NCI-H82 treated with DMSO at 0.1 percent for 48 hours (cell line): Measurements from ENCODE around the gene L3MBTL4.

Experiments used
- DNase-seq: peaks from one replicate; lab custom pipeline; 2025; ENCODE audit not compliant: unreplicated experiment; lab: John Stamatoyannopoulos, UW

L3MBTL4 gene

DNA sequence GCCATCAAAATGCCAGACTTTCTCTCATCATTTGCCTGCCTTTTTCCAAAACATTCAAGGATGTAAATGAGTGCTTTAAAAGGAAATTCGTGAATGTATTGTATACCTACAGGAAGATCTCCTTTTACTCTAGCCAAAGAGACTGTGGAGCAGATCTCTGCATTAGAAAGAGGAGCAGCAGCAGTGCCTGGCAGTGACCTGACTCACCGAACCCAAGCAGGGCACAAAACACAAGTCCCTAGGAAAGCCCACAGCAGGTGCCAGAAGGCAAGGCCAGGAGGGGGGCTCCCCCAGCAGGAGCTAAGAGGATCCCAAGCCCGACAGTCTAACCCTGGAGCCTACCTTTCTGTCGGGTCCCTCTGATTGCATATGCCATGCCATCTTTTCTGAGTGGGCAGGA lies 47.9 kb downstream of the L3MBTL4 start:
- DNase-seq: no peak

DNA sequence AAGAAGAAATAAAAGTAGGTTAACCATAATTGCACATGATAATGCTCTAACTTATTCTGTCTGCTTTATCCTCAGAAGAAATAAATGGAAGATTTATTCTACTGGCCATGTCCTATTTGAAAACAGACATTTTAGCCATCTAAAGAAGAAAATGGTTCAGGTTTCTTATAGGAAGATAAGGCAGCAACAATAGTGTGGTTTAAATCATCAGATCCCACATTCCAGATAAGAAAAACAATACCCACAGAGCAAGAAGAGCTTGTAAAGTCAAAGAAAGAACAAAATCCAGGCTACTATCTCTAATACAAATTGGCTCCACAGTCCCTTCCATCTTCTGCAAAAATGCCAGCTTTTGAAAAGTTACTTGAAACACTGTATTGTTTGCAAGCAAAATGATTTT lies 49.3 kb downstream of the L3MBTL4 start:
- DNase-seq: no peak

DNA sequence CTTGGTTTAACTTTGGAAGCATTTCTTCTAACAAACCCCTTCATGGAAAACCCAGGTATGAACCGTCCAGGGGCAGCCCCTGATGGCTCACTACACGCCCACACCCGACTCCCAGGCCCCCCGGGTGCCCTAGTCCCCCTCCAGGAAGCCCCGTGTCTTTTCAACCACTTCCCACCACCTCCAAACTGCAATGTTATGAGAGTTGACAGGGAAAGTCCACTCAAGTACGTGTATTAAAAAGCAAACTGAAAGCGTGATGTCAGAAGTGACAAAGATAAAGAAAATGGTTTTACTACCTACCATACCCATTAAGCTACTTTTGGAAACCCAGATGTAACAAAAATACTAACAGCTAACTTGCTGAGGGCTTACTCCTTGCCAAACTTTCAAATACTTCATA lies 51.5 kb downstream of the L3MBTL4 start:
- no peak for DNase-seq

DNA sequence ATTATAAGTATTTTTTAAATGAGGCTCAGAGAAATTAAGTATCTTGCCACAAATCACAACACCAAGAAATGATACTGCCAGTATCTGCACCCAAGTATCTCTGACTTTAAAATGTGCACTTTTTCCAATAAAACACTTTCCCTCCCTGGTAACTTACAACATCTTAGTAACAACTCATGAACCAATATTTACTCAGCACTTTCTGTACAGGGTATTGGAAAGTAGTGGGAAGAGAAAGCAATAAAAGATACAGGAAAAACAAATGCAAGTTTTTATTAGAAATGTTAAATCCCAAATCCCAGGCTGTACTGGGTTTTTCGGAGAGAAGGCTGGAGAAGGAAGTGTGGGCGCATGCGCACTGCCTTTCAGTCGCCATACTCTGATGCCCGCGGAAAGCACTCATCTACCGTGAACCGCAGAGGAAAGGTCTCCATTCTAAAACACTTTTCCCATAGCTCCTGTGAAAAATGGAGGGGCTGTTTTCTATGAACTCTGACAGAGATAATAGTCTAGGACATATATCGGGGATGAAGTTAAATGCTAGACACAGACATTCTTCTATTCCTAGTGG lies 52.1 kb downstream of the L3MBTL4 start:
- DNase-seq: no peak

DNA sequence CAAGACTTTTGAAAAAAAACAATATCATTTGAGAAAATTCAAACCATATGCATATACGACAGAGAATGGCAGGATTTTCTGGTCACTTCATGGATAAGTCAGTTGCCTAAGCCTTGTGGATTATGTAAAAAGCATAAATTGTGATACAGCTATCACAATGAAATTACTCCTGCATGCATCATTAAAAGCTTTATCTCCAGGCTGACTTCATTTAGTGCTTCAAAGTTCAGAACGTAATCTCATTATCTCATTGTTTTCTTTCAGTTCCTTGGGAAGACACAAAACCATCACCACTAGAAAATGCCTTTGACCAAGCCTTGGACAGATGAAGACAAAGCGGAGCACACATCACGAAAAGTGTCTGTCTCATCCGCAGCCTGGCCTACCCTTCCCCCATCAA lies 57.0 kb downstream of the L3MBTL4 start:
- DNase-seq: no peak

DNA sequence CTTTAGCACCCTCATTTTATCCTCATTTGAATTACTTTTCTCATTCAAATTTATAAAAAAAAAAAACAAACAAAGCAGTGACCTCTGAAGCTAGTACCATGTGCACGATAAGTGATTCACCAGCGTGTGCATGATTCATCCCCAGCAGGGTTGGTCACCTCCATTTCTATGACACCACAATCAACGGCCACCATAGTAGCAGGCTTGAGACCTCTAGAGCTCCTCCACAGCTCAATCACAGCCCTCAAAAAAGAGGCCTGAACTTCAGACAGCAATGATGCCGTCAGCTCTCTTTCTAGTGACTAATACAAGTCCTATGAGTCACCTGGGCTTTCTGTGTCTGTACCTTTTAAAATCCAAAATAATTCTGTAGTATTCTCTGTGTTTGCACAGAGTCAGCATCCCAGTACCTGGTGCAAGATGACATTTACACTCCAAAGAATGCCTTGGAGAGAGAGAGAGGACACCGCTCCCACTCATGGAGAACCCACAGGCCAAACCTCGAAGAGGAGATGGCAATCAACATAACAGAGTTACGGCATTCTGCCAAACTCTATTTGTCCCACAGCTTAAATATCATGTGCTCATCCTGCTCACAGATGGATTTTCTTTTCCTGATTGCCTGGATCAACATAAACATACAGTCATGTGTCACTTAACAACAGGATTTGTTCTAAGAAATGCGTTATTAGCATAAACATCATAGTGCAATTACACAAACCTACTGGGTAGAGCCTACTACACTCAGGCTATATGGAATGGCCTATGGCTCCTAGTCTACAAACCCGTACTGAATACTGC lies 58.7 kb downstream of the L3MBTL4 start:
- DNase-seq: no peak

DNA sequence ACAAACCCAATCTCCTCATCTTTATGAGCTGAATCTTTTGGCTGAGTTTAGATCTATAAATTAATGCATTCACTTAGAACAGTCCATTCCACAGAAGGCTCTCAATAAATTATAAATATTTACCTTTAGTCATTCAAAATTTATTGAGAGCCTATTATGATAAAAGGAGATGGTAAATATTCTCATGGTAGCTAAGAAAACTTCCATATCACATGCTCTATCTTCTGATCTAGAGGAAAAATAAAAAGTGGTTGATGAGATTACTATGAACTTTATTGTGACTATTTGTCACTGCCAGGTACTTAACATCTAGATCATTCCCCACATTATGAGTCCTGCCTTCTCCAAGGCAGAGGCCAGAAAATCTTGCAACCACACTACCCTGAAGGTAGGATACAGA lies 62.4 kb downstream of the L3MBTL4 start:
- DNase-seq: no peak

DNA sequence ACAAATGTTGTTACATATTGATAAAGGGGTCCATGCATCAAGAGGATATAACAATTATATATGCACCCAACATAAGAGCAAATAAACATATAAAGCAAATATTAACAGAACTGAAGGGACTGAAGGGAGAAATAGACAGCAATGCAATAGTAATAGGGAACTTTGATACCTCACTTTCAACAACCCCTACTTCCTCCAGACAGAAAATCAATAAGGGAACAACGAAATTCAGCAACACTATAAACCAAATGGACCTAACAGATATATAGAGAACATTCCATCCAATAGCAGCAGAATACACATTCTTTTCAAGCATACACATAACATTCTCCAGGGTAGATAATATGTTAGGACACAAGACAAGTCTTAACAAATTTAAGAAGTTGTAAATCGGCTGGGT lies 71.7 kb downstream of the L3MBTL4 start:
- no peak for DNase-seq

DNA sequence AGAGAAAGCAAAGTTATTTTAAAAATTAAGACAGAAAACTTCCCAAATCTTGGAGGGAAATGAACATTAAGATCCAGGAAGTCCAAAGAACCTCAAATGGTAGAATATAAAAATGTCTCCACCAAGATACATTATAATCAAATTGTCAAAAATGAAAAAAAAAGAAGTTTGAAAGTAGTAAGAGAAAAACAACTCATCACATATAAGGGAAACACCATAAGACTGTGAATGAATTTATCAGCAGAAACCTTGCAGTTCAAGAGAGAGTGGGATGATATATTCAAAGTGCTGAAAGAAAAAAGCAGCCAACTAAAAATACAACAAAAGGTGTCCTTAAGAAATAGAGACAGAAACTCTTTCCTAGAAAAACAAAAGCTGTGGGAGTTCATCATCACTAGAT lies 73.0 kb downstream of the L3MBTL4 start:
- DNase-seq: no peak

DNA sequence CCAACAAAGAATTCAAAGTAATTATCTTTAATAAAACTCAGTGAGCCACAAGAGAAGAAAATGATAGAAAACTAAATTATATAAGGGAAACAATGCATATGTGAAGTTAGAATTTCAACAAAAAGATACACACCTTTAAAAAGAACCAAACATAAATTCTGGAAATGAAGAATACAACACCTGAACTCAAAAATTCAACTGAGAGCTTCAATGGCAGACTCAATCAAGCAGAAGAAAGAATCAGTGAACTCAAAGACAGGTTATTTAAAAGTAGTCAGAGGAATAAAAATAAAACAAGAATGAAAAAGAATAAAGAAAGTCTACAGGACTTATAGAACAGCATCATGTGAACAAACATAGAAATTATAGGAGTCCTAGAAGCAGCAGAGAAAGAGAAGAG lies 73.4 kb downstream of the L3MBTL4 start:
- DNase-seq: no peak

DNA sequence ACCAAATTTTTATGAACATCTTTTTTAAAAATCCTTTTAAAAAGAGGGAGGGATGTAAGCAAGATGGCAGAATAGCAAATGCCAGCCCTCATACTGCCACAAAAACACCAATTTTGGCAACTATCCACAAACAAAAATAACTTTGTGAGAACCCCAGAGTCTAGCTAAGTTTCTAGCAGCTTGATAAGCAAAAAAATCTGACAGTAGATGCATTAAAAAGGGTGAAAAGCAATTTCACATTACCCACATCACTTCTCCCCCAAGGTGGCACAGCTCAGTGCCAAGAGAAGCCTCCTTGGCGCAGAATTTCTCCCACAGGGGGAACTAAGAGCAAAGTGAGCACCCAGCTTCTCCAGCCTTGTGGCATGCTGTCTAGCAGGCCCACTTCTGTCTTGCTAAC lies 74.6 kb downstream of the L3MBTL4 start:
- DNase-seq: no peak

DNA sequence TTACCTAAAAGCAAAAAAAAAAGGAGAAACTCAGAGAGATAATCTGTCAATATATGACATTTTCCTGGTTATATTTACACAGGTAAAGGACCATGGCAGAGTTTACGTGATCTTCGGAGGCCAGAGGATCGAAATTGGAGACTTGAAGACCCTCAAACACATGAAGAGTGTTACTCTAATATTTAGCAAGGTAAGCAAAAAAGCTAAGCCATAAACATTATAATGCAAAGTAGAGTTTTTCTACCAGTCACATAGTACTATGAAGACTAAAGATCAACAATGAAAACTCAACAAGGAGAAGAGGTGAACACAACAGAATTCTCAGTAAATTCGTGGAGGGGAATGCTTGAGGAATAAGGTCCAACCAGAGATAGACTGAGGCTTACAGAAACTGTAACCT lies 78.5 kb downstream of the L3MBTL4 start:
- DNase-seq: no peak

DNA sequence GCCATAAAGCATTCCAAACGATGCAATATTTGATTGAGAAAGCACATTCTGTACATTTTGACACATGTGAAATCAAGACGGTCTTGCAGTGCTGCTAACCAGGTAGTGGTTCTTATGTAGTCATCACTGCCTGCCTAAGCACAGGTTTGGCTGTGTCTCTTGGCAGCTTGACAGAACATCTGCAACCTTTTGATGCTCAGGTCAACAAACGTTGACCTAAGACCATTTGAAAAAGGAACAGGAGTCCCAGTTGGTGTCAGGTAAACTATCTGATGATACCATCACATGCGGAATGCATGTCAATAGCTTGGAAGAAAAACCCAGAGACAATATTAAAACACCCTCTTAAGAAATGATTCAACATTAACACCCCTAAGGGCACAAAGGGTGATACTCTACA lies 80.7 kb downstream of the L3MBTL4 start:
- DNase-seq: no peak

DNA sequence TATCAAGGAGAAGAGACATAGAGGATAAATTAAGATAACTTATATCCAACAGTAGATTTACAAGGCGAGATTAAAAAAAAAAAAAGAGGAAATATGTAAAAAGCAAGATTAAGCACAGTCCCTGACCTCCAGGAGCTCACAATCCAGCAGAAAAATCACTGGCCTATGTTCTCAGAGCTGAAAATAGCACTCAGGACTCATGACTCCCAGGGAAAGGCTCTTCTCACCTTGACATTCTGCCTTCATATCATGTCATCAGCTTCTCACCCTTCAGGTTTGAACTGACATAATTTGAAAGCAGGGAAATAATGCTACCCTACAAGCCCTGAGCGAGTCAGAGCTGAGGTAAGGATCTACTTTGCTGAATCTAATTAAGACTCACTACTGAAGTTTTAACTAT lies 82.8 kb downstream of the L3MBTL4 start:
- no peak for DNase-seq

DNA sequence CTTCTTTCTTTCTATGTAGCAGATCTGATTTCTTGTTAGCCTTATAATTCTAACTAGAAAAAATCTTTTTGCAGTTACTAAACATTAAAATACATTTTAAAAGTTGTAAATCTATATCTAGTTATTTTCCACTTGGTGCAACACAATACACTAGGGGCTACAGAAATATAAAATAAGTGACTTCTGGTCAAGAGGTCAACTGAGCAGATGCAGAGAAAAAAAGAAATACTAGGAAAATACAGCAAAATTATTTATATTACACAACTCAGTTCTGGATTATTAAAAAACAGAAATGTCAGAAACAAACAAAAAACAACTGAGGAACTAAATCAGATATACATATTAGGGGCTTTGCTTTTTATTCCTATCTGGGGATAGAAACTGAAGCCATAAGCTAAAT lies 83.9 kb downstream of the L3MBTL4 start:
- no peak for DNase-seq

DNA sequence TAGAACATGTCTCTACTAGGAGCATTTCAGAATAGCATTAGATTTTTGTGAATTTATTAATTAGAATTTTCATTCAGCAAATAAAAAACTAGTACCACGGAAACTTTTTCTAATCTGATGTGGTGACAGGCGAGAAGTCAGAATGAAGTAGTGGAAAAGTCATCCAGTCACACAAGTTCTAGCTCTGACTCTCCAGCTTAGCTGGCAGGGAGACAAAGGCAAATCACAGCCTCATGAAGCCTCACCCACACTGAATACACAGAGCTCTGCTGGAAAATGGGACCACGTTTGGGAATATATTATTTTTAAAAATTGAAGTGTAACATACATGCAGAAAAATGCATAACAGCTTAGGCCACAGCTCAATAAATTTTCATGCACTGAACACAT lies 86.1 kb downstream of the L3MBTL4 start:
- no peak for DNase-seq

DNA sequence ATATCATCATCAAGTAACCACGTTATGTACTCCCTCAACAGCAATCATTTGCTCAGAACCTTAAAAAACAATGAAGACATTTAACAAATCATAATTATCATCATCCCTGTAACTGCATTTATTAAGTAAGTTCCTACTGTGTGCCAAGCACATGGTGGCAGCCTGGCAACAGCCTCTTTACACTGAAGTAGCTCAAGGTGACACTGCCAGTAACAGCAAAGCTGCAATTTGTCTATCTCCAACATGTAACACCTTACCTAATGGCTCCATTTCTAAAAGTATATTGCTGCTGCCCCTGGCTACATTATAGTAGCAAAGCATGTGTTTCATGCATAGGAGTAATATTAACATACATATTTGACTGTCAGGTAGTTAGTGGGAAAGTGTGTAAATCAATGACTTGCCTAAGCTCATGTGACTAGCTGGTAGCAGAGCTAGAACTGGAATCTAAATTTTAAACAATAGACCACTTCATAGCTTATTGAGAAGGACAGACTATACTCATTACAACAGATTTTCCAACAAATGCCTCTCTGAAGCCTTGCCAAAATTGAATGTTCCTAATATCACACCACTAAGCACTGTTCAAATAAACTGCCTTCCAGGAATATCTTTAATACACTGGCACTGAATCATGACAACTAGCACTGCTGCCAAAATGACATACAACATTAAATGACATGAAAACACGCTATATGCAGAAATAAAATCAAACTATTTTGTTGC lies 86.7 kb downstream of the L3MBTL4 start:
- DNase-seq: no peak

DNA sequence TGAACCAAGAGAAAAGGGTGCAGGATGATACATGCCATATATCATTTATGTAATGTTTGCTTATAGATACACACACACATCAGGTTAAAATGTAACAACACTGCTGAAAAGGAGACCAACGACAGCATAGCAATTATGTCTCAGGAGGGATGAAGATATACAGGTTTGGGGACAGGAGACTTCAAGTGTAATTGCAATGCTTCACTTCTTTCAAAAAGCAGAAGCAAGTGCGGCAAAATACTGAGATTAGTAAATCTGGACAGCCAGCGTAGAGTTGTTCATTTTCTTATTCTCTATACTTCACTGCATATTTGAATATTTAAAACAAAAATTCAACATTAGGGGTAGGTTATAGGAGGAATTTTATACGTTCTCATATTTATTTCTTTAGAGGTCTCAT lies 87.2 kb downstream of the L3MBTL4 start:
- DNase-seq: no peak

DNA sequence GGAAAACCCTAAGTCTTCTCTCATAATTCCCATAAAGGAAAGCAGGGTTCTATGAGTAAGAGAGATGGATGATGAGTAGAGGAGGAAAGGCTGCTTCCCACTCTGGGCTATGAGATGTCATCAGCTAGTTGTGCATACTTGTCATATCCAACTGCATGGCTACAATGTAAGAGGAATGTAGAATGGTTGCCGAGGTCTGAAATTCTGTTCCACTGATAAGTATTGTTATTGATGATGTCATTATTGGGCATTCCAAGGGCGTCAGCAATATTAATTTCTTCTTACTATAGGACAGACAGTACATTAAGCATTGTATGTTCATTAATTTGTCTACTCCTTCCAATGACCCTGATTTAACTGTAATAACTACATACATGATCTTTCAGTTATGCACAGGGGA lies 88.1 kb downstream of the L3MBTL4 start:
- DNase-seq: no peak

DNA sequence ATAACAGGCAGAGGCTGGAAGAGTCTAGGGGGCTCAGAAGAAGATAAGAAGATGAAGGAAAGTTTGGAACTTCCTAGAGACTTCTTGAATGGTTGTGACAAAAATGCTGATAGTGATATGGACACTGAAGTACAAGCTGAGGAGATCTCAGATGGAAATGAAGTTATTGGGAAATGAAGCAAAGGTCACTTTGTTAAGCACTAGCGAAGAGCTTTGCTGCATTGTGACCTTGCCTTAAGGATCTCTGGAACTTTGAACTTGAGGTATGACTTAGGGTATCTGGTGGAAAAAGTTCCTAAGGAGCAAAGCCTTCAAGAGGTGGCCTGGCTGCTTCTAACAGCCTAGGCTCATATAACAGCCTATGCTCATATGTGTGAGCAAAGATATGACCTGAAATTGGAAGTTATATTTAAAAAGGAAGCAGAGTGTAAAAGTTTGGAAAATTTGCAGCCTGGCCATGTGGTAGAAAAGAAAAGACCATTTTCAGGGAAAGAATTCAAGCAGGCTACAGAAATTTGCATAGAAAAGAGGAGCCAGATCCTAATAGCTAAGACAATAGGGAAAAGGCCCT lies 91.3 kb downstream of the L3MBTL4 start:
- DNase-seq: no peak

DNA sequence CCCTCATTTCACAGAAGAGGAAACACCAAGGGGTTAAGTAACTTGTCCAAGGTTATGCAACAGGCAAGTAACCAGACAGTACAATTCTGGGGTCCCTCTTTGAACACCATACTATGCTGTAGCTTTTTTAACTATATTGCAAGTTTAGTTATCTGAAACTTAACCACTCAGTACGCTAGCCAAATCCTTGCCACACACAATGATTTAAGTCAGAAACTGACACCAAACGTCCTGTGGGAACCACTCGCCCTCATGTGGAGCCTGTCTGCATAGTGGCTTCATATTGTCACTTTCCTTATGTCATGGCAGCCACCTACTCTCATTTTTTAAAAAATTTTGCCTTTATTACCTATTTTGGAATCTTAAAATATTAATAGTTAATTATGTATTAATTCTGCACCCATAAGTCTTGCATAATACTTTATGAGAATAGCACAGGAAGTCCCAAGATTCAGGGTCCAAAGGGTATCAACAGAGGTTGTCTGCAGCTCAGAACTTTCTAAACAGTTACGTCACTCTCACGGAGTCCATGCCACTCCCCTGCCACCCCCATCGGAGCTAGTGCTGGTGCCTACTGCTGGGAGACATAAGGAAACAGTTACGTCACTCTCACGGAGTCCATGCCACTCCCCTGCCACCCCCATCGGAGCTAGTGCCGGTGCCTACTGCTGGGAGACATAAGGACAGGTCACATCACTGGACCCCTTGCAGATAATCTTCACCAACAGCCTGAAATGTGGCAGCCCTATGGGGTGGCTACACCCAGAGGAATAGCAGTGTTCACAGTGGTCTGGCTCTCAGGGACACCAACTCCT lies 99.0 kb downstream of the L3MBTL4 start:
- no peak for DNase-seq
